Measurements from ENCODE around the gene SNORC. TPM values are rescaled to one million over a fixed set of nuclear protein-coding genes. Genes with fewer than 3 reads are reported as not detected.

The SNORC gene
- polyA plus RNA-seq, 1 donor, result 6.9 TPM

DNA sequence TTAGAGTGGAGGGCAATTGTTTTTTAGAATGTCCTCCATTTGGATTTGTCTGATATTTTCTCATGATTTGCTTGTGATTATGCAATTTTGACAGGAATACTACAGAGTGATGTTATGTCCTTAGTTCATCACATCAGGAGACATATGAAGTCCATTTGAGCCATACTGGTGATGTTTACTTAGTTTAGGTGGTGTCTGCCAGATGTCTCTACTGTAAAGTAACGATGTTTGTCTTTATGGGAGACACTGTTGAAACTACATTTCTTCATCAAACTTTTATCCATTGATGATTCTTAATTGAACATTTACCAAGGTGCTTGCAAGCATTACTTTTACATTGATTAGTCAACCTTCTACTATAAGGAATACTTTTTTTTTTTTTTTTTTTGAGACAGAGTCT lies 4.9 kb upstream of the SNORC start:
- WGBS (ENCODE audit: insufficient coverage, low lambda C conversion rate), result no CpG with 5 or more reads among the region's 1 CpG
- Histone ChIP-seq H3K27ac (ENCODE audit: low read length) (no peak overlapping the region), H3K4me3 (ENCODE audit: low read length) (no peak overlapping the region), H3K36me3 (ENCODE audit: control insufficient read depth, insufficient read depth, low read length) (peaks cover 4% of the 10 kb centered on the region), H3K9me3 (ENCODE audit: control insufficient read depth, low read depth, low read length) (no peaks in the 10 kb centered on the region), H3K27me3 (ENCODE audit: control insufficient read depth, insufficient read depth, low read length) (no peaks in the 10 kb centered on the region), H3K4me1 (ENCODE audit: control insufficient read depth, insufficient read depth, low read length) (peaks cover 13% of the 10 kb centered on the region)
- no peak for DNase-seq

DNA sequence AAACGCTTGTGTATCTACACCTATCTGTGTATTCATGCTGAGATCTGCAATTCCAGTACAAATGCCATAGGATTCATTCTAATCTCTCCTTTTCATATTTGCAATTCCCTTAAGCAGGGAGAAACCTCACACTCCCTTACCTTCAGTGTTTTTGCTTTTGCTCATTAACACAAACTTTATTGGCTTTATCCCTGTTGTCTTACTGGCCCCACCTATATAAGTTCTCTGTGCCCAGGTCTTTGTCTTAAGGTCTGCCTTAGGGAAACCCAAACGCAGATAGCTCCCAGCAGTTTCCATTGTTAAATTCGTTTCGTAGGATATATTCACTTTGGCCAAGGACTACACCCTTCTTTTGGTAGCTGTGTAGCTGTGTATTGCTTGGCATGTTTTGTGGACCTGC lies 4.0 kb upstream of the SNORC start:
- 100% methylated on average over 2 of the region's 4 CpGs for WGBS (ENCODE audit: insufficient coverage, low lambda C conversion rate)
- no peak overlapping the region for H3K27ac ChIP-seq (ENCODE audit: low read length)
- no peak for DNase-seq
- H3K27me3 ChIP-seq (ENCODE audit: control insufficient read depth, insufficient read depth, low read length), result no peaks in the 10 kb centered on the region
- H3K9me3 ChIP-seq (ENCODE audit: control insufficient read depth, low read depth, low read length), result no peaks in the 10 kb centered on the region
- peaks cover 8% of the 10 kb centered on the region for H3K4me1 ChIP-seq (ENCODE audit: control insufficient read depth, insufficient read depth, low read length)
- no peak overlapping the region for H3K4me3 ChIP-seq (ENCODE audit: low read length)
- peaks cover 4% of the 10 kb centered on the region for H3K36me3 ChIP-seq (ENCODE audit: control insufficient read depth, insufficient read depth, low read length)

DNA sequence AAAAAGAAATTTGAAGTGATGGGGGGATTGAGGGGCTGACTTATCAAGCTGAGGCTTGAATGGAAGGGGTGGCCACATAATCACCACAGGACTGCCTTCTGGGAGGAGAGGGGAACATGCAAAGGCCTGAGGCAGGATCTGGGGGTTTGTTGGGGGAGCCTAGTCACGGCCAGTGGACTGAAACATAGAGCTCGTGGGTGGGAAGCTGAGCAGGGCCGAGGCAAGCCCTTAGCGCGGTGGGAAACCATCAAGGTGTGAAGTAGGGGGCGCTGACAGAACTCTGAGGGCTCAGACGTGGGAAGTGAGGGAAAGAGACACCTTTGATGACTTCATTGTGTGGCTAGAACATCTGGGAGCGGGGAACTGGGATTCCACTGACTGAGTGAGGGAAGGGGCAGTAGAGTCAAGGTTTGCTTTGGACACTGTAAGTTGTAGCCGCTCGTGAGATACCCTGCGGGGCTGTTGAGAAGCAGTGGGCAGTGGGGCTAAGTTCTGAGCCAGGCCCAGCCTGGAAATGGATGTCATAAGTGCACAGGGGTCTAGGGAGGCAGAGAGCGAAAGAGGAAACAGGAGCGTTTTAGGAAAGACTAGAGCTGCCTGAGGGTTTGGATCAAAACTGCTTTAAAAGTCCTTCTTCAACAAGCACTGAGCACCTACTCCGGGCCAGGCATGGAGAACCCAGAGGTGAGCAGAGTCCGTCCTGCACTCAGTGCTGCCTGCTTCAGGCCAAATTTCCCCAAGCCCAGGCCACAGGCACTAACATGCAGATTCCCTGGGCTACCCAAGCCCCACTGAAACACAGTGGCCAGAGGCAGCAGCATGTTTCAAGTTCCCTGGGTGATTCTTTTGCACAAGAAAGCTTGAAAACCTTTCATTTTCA lies 686 bp upstream of the SNORC start:
- no CpG with 5 or more reads among the region's 15 CpGs for WGBS (ENCODE audit: insufficient coverage, low lambda C conversion rate)
- H3K4me3 ChIP-seq (ENCODE audit: low read length), result no peak overlapping the region
- no peak overlapping the region for H3K27ac ChIP-seq (ENCODE audit: low read length)
- H3K9me3 ChIP-seq (ENCODE audit: control insufficient read depth, low read depth, low read length), result no peaks in the 10 kb centered on the region
- H3K4me1 ChIP-seq (ENCODE audit: control insufficient read depth, insufficient read depth, low read length), result peaks cover 28% of the 10 kb centered on the region
- no peak for DNase-seq
- no peaks in the 10 kb centered on the region for H3K27me3 ChIP-seq (ENCODE audit: control insufficient read depth, insufficient read depth, low read length)
- no peaks in the 10 kb centered on the region for H3K36me3 ChIP-seq (ENCODE audit: control insufficient read depth, insufficient read depth, low read length)

DNA sequence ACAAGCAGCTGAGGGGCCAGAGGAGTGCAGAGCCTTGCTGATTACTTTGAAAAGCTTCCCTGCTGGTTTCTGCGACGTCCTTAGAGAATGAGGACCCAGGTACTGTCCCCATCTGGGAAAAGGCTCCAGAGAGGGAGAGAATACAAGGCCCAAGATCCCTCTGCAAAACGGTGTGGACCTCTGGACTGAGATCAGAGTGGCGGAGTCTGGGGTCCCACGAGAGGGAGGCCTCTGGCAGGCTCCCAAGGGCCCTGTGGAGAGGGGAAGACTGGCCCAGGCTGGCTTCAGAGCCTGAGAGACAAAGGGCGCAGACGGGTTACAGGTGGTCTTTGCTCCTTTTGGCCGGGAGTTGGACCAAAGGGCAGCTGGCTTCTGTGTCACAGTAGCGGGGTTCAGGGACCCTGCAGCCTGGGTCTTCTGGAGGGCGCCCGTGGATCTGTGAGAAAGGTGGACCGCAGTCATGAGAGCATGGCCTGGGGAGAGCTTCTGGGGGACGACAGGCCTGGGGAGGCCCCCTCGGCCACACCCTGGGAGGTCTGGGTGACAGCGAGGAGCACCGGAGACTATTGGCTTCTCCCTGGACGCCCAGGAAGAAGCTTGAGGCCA lies 805 bp downstream of the SNORC start:
- H3K27me3 ChIP-seq (ENCODE audit: control insufficient read depth, insufficient read depth, low read length), result peaks cover 4% of the 10 kb centered on the region
- no peak overlapping the region for H3K27ac ChIP-seq (ENCODE audit: low read length)
- WGBS (ENCODE audit: insufficient coverage, low lambda C conversion rate), result no CpG with 5 or more reads among the region's 17 CpGs
- H3K4me1 ChIP-seq (ENCODE audit: control insufficient read depth, insufficient read depth, low read length), result peaks cover 41% of the 10 kb centered on the region
- no peaks in the 10 kb centered on the region for H3K9me3 ChIP-seq (ENCODE audit: control insufficient read depth, low read depth, low read length)
- H3K36me3 ChIP-seq (ENCODE audit: control insufficient read depth, insufficient read depth, low read length), result no peaks in the 10 kb centered on the region
- no peak for DNase-seq
- H3K4me3 ChIP-seq (ENCODE audit: low read length), result no peak overlapping the region

DNA sequence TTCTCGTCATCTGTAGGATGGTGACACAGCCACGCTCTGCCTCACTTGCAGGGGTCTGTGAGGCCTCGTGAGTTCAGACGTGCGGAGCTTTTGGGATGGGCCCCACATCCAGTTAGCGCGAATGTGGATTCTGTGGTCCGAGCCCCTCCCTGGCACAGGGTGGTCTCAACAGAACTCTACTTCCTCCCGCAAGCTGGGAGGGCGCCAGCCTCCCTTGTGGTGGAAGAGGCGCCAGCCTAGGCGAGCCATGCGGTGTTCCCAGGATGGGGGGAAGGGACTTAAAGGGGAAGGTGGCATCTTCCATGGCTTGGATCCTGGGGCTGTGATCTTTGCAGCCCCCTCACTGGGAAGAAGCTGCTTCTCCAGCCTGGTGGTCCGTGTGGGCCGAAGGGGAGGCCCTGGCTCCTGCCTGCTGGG lies 1.4 kb downstream of the SNORC start:
- WGBS (ENCODE audit: insufficient coverage, low lambda C conversion rate), result no CpG with 5 or more reads among the region's 15 CpGs
- Histone ChIP-seq H3K36me3 (ENCODE audit: control insufficient read depth, insufficient read depth, low read length) (no peaks in the 10 kb centered on the region), H3K27me3 (ENCODE audit: control insufficient read depth, insufficient read depth, low read length) (peaks cover 4% of the 10 kb centered on the region), H3K27ac (ENCODE audit: low read length) (no peak overlapping the region), H3K4me1 (ENCODE audit: control insufficient read depth, insufficient read depth, low read length) (peaks cover 41% of the 10 kb centered on the region), H3K9me3 (ENCODE audit: control insufficient read depth, low read depth, low read length) (no peaks in the 10 kb centered on the region), H3K4me3 (ENCODE audit: low read length) (no peak overlapping the region)
- DNase-seq, result no peak

DNA sequence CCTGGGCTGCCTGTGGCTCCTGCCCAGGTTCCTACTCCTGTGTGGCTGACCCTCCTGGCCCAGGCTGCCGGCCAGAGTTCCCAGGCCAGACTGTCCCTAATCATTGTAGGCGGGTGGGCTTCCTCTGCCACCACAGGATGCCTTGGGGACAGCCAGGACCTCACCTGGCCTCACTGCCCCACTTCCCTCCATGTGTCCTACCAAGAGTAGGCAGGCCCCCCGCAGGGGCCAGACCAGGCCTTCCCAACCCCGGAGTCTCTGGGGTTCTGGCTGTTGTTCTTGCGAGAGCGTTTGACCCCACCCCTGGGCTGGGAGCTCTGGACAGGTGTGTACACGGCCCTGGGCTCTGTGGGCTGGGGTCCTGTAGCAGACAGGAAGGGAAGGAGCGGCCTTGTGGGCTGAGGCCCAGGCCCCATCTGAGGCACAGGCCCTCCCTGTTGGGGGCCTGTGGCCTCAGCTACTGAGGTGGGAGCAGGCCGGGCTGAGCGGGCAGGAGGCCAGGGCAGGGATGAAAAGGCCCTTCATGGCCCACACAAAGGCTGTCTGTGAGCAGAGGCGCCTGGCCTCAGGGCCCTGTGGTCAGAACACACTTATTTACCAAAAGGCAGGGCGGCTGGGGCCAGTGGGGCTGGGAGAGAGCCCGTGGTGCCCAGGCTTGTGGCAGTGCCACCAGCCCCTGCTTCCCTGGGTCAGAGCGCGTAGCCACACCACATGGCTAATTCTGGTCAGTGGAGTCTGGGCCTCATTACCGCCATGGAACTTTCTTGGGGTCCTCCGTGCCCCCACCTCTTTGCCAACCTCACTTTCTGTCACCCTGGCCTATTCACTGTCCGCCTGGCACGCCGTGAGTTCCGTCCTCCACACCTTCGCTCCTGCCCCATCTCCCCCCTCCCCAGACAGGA lies 2.0 kb downstream of the SNORC start:
- Histone ChIP-seq H3K4me3 (ENCODE audit: low read length) (no peak overlapping the region), H3K27ac (ENCODE audit: low read length) (no peak overlapping the region), H3K9me3 (ENCODE audit: control insufficient read depth, low read depth, low read length) (no peaks in the 10 kb centered on the region), H3K36me3 (ENCODE audit: control insufficient read depth, insufficient read depth, low read length) (no peaks in the 10 kb centered on the region), H3K4me1 (ENCODE audit: control insufficient read depth, insufficient read depth, low read length) (peaks cover 41% of the 10 kb centered on the region), H3K27me3 (ENCODE audit: control insufficient read depth, insufficient read depth, low read length) (peaks cover 4% of the 10 kb centered on the region)
- 100% methylated on average over 1 of the region's 22 CpGs for WGBS (ENCODE audit: insufficient coverage, low lambda C conversion rate)
- no peak for DNase-seq

DNA sequence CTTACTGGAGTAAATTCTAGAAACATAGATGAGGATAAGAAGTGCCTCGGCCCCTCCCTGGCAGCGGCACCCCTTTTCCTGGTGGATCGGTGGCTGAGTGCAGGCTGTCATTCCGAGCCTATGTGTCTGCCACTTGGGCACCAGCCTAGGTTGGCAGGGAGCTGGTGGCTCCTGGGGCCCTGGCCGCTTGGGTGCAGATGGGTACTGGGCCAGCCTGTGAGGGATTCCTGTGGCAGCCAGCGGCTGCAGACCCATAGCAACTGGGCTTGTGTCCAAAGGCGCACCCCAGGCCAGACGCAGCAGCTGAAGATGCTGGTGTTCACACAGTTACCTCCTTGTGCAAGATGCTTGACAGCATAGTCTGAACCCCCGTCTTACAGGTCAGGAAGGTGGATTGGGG lies 2.8 kb downstream of the SNORC start:
- Histone ChIP-seq H3K9me3 (ENCODE audit: control insufficient read depth, low read depth, low read length) (no peaks in the 10 kb centered on the region), H3K27ac (ENCODE audit: low read length) (peak overlapping the region; percentile 96), H3K4me3 (ENCODE audit: low read length) (no peak overlapping the region), H3K36me3 (ENCODE audit: control insufficient read depth, insufficient read depth, low read length) (no peaks in the 10 kb centered on the region), H3K4me1 (ENCODE audit: control insufficient read depth, insufficient read depth, low read length) (peaks cover 45% of the 10 kb centered on the region), H3K27me3 (ENCODE audit: control insufficient read depth, insufficient read depth, low read length) (peaks cover 4% of the 10 kb centered on the region)
- no peak for DNase-seq
- WGBS (ENCODE audit: insufficient coverage, low lambda C conversion rate), result no CpG with 5 or more reads among the region's 9 CpGs

DNA sequence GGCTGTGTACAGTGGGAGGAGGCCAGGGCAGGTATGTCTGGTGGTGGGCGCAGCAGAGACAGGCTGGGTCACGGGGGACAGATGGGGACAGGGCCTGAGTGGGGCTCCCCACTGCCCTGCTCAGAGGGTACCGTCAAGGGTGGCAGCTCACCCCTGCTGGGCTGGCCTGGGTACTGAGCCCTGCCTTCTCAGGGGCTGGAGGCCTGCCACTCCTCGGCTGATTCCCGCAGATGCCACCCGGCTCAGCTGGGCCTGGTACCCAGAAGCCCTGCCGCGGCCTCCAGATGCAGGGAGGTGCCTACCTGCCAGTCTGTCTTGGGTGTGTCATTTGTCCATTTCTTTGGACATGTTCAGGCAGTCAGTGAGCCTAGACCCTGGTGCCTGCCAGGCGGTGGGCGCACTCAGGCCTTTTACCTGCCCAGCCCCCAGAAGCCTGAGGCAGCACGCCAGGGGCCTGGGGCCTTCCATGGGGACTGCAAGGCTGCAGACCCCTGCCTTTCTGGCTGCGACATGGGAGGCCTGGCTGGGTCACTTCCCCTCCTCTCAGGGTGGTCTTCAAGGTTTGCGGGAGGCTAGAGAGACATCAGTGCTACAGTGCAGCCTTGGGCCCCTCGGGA lies 3.3 kb downstream of the SNORC start:
- no CpG with 5 or more reads among the region's 14 CpGs for WGBS (ENCODE audit: insufficient coverage, low lambda C conversion rate)
- H3K36me3 ChIP-seq (ENCODE audit: control insufficient read depth, insufficient read depth, low read length), result no peaks in the 10 kb centered on the region
- no peak for DNase-seq
- no peak overlapping the region for H3K4me3 ChIP-seq (ENCODE audit: low read length)
- H3K27me3 ChIP-seq (ENCODE audit: control insufficient read depth, insufficient read depth, low read length), result peaks cover 4% of the 10 kb centered on the region
- peaks cover 45% of the 10 kb centered on the region for H3K4me1 ChIP-seq (ENCODE audit: control insufficient read depth, insufficient read depth, low read length)
- peak overlapping the region; percentile 96 for H3K27ac ChIP-seq (ENCODE audit: low read length)
- no peaks in the 10 kb centered on the region for H3K9me3 ChIP-seq (ENCODE audit: control insufficient read depth, low read depth, low read length)

DNA sequence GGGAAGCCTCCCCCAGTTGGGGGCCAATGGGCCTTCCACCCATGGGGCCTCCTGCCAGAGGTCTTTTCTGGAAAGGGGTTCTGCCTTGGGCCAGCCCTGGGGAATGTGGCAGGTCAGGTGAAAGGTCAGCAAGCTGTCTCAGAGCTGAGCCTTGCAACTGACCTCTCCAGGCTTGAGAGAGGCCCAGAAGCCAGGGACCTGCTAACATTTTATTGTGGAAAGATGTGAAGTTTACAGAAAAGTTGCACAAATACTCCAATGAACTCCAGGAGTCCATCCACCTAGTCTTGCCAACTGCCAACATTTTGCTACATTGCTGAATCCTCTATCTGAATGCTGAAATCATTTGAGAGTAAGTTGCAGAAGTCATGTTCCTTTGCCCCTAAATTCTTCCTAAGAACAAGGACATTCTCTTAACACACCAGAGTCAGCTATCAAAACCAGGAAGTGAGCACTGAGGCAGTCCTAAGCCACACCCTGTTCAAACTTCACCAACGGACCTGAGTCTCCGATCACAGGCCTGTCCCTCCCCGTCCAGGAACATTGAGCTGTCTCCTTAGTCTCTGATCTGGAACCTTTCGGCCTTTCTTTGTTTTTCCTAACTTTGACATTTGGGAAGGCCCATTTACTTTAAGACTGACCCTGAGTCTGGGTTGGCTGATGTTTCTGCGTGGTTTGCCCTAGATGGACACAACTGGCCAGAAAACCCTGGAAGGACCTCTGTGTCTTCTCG lies 4.0 kb downstream of the SNORC start:
- WGBS (ENCODE audit: insufficient coverage, low lambda C conversion rate), result no CpG with 5 or more reads among the region's 6 CpGs
- H3K9me3 ChIP-seq (ENCODE audit: control insufficient read depth, low read depth, low read length), result no peaks in the 10 kb centered on the region
- H3K36me3 ChIP-seq (ENCODE audit: control insufficient read depth, insufficient read depth, low read length), result no peaks in the 10 kb centered on the region
- peak; percentile 82 to 93 for DNase-seq
- H3K27ac ChIP-seq (ENCODE audit: low read length), result peak overlapping the region; percentile 96
- H3K4me1 ChIP-seq (ENCODE audit: control insufficient read depth, insufficient read depth, low read length), result peaks cover 45% of the 10 kb centered on the region
- peaks cover 4% of the 10 kb centered on the region for H3K27me3 ChIP-seq (ENCODE audit: control insufficient read depth, insufficient read depth, low read length)
- no peak overlapping the region for H3K4me3 ChIP-seq (ENCODE audit: low read length)
